Aortic smooth muscle cell (primary cell): Measurements from ENCODE around the gene NEB. TPM values are rescaled to one million over a fixed set of nuclear protein-coding genes. Genes with fewer than 3 reads are reported as not detected.

ENCODE experiments used
- total RNA-seq: library from RNA; depleted of rRNA; stranded (reverse); fragments of >200 nt; gene quantifications from 2 replicates; pipeline ENCODE4 v1.2.3, GENCODE V29; 2014

NEB gene, protein sequence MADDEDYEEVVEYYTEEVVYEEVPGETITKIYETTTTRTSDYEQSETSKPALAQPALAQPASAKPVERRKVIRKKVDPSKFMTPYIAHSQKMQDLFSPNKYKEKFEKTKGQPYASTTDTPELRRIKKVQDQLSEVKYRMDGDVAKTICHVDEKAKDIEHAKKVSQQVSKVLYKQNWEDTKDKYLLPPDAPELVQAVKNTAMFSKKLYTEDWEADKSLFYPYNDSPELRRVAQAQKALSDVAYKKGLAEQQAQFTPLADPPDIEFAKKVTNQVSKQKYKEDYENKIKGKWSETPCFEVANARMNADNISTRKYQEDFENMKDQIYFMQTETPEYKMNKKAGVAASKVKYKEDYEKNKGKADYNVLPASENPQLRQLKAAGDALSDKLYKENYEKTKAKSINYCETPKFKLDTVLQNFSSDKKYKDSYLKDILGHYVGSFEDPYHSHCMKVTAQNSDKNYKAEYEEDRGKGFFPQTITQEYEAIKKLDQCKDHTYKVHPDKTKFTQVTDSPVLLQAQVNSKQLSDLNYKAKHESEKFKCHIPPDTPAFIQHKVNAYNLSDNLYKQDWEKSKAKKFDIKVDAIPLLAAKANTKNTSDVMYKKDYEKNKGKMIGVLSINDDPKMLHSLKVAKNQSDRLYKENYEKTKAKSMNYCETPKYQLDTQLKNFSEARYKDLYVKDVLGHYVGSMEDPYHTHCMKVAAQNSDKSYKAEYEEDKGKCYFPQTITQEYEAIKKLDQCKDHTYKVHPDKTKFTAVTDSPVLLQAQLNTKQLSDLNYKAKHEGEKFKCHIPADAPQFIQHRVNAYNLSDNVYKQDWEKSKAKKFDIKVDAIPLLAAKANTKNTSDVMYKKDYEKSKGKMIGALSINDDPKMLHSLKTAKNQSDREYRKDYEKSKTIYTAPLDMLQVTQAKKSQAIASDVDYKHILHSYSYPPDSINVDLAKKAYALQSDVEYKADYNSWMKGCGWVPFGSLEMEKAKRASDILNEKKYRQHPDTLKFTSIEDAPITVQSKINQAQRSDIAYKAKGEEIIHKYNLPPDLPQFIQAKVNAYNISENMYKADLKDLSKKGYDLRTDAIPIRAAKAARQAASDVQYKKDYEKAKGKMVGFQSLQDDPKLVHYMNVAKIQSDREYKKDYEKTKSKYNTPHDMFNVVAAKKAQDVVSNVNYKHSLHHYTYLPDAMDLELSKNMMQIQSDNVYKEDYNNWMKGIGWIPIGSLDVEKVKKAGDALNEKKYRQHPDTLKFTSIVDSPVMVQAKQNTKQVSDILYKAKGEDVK (N-terminal part only)
- total RNA-seq = 0.53 and 0.62 TPM in 2 replicates

DNA sequence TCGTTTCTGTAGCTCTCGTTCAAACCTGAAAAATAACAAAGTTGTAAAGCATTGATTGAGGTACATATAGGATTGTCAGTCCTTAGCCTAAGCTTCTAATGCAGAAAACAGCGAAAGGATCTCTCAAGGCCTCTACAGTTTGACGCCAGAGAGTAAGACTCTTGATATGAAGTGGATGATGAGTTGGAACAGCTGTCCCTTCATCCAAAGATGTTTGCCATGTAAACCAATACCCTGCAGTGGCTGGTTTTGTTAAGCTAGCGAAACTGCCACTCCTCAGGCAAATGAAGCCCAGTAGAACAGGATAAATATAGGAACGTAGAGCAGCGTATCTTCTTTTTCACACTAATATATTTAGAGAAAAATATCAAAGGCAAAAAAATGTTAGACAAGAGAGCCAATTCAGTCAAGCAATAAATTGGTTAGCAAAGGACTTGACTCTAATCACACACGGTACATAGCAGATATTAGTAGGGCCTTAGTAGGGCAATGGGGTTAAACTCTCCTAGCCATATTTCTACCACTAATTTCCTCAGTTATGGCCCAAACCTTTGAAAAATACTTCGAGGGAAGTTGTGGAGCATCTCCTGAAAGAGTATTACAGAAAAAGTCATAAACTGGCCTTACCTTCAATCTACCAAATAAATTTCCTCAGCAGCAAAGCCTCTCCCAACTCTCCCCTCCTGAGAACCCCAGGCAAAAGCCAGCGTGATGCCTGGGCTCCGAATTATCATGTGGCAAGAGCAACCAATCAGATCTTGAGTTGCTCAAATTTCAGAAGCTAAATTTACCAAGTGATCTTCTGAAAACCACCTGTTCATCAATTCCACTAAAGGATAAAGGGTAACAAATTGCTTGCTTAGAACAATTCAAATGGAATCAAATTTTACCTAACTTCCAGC, at the start of gene NEB:
TSS of gene NEB (minus strand) at position 706 of the 902 bp plus-strand sequence. CDS start 1,320 bp downstream, outside the sequence.

Other genes with a start within 250 kb of the NEB start
- gene ARL5A, start 93.9 kb upstream of the NEB start, total RNA-seq = 48.7 and 66.3 TPM in 2 replicates